ENCODE results near the gene KCNS1. TPM values are rescaled to one million over a fixed set of nuclear protein-coding genes. Genes with fewer than 3 reads are reported as not detected.

The KCNS1 gene
- polyA plus RNA-seq, 2 of the 4 experiments (the other 2 are of a cell fraction), result not detected

DNA sequence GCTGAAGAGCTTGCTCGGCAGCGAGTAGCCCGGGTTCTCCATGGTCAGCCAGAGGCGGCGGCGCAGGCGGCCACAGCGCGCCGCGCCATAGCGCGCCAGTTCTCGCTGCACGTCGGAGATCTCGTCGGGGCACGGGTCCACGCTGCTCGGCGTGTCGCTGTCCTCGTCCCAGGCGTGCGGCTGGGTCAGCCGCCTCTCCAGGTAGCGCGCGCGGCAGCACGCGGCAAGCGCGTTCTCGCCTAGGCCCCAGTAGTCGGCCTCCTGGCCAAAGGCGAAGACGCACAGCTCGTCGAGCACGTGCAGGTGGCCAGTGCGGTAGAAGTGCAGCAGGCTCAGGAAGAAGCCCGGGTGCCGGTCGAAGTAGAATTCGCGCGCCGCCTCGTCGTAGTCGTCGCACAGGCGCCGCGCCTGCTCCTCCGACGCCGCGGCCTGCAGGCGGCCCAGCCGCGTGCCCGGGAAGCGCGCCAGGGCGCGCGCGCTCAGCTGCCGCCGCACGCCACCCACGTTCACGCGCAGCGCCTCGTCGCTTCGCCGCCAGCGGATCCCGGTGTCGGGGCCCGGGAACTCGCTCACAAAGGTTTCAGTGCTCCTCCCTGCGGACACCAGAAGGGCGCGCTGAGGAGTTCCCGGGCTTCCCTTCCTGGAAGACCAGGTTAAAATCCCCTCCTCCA, 2.7 kb downstream of the KCNS1 start:
- FAIRE-seq (no peak), ATAC-seq (no peak), DNase-seq (ENCODE audit: low read depth in 1 of 2, low spot score in 1 of 2) (no peak)
- ChIA-PET POLR2A (no interaction called here), CTCF (interaction anchor here (5.2 to 8.8 kb wide), 5 partner anchors 12 to 195 kb away, joined by 30 to 197 read pairs (median 103); partner anchors contain the start of gene WFDC5)
- Histone ChIP-seq H3K4me1 (no peaks in the 10 kb centered on the region), H3K27ac (no peak overlapping the region), H3K4me2 (no peak overlapping the region), H3K9me3 (no peaks in the 10 kb centered on the region), H3K4me3 (no peak overlapping the region)
- no peak for TF ChIP-seq HDAC2 (IDR thresholded peaks at IDR 0.05)
- no peak for TF ChIP-seq RCOR1 (IDR thresholded peaks at IDR 0.05; ENCODE audit: low read depth, low read length)
- TF ChIP-seq ZFP36 (IDR thresholded peaks at IDR 0.05; ENCODE audit: borderline replicate concordance, partially characterized antibody), result no peak
- no peak for TF ChIP-seq GATA3 (IDR thresholded peaks at IDR 0.05; ENCODE audit: borderline replicate concordance)
- TF ChIP-seq HOXB13 (CRISPR knock-in tag; IDR thresholded peaks at IDR 0.05; ENCODE audit: low read depth), result no peak
- TF ChIP-seq POLR2A (IDR thresholded peaks at IDR 0.05; ENCODE audit: low read length), result no peak
- 95% methylated on average over 91 of the region's 91 CpGs for WGBS (ENCODE audit: missing lambda C conversion rate)

DNA sequence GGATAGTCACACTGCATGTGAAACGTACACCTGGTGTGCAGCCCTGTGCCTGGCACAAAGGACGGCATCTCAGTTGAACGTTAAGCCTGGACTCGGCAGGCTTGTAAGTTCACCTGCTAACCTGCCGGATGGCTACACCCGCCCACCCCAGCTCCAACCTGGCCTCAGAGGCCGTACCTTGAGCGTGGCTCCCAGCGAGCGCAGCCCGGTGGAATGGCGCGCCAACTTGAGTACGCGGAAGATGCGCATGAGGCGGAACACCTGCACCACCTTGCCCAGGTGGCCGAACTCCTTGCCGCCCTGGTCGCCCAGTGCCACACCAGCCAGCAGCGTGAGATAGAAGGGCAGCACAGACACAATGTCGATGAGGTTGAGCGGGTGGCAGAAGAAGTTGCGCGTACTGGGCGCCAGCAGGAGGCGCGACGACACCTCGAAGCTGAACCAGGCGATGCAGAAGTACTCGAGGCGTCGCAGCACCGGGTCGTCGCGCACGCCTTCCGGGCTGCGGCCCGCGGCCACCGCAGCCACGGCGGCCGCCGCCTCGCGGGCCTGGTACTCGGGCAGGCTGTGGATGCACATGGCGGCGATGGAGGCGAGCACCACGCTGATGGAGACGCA, 3.3 kb downstream of the KCNS1 start:
- no peak for TF ChIP-seq ESRRA (IDR thresholded peaks at IDR 0.05; ENCODE audit: borderline replicate concordance, low read length)
- TF ChIP-seq RAD21 (conservative IDR thresholded peaks at IDR 0.05 in 1 of 2, IDR thresholded peaks at IDR 0.05 in 1 of 2), result peak in 1 of 2 experiments; percentile 4; a peak in 1 of 5 replicates
- no peak for TF ChIP-seq NPAS2 (CRISPR knock-in tag; IDR thresholded peaks at IDR 0.05; ENCODE audit: borderline replicate concordance)
- POLR2A ChIA-PET, result interaction anchor here (0.5 kb wide), 1 partner anchor 74 kb away, joined by 3 read pairs; no protein-coding TSS in a partner anchor
- no peak for FAIRE-seq

DNA sequence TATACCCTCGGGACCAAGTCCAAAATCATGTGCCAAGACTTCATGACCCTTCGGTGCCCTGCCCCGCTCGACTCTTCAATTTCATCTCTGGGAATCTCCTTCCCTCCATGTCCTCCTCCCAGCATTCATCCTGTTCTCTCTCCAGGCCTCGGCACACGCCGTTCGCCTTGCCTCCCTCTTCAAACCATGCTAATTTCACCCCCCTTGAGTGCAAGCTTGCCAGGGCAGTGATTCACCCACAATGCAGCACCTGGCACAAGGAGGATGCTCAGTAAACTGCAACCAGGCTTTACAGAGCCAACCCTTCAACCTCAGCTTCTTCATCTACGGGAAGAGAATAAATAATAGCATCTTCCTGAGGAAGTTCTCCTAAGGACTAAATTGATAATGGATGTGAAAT, 4.1 kb downstream of the KCNS1 start:
- ChIA-PET CTCF (interaction anchor here (0.8 to 8.8 kb wide), 30 partner anchors 10 to 674 kb away, joined by 3 to 197 read pairs (median 10); partner anchors contain the start of genes SLPI and WFDC5), POLR2A (interaction anchor here (1.8 kb wide), 1 partner anchor 53 kb away, joined by 5 read pairs; no protein-coding TSS in a partner anchor)
- ATAC-seq, result no peak
- Histone ChIP-seq H3K27ac (no peak overlapping the region), H3K4me3 (no peak overlapping the region), H3K9me3 (no peaks in the 10 kb centered on the region), H3K4me2 (no peak overlapping the region), H3K4me1 (no peaks in the 10 kb centered on the region)
- DNase-seq (ENCODE audit: low read depth in 1 of 2, low spot score in 1 of 2), result no peak
- TF ChIP-seq, protein P1, sequence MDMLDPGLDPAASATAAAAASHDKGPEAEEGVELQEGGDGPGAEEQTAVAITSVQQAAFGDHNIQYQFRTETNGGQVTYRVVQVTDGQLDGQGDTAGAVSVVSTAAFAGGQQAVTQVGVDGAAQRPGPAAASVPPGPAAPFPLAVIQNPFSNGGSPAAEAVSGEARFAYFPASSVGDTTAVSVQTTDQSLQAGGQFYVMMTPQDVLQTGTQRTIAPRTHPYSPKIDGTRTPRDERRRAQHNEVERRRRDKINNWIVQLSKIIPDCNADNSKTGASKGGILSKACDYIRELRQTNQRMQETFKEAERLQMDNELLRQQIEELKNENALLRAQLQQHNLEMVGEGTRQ (IDR thresholded peaks at IDR 0.05), result no peak
- TF ChIP-seq FOXS1 (CRISPR knock-in tag; IDR thresholded peaks at IDR 0.05) (no peak), RCOR1 (IDR thresholded peaks at IDR 0.05; ENCODE audit: low read depth, low read length) (no peak)
- no peak for FAIRE-seq
- WGBS (ENCODE audit: missing lambda C conversion rate), result 53% methylated on average over 9 of the region's 9 CpGs

More for the DNA sequence above, 3.3 kb downstream of the KCNS1 start:
- DNase-seq (ENCODE audit: low read depth in 1 of 2, low spot score in 1 of 2) (peak in 1 of 2 experiments; percentile 32), ATAC-seq (peak in 1 of 2 experiments; percentile 14; a peak in 1 of 6 replicates)
- Histone ChIP-seq H3K9me3 (no peaks in the 10 kb centered on the region), H3K27ac (no peak overlapping the region), H3K4me3 (no peak overlapping the region), H3K4me1 (no peaks in the 10 kb centered on the region), H3K4me2 (no peak overlapping the region)
- CTCF ChIA-PET, result interaction anchor here (0.6 to 8.8 kb wide), 17 partner anchors 11 to 890 kb away, joined by 3 to 197 read pairs (median 20); partner anchors contain the start of genes SLPI and WFDC5
- WGBS (ENCODE audit: missing lambda C conversion rate), result 70% methylated on average over 46 of the region's 56 CpGs

DNA sequence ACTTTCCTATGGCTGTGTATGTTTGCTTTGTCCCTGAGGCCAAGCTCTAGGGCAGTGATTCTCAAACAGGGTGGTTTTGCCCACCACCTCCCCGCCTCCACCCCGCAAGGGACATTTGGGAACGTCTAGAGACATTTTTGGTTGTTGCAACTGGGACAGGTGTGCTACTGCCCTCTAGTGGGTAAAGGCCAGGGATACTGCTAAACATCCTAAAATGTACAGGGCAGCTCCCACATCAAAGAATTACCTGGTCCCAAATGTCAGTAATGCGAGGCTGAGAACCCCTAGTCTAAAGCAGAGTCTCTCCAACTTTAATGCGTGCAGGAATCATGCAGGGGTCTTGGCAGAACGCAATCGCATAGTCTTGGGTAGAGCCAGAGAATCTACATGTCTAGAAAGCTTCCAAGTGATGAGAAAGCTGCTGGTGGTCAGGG, 5.1 kb downstream of the KCNS1 start:
- H3K4me2 ChIP-seq, result no peak overlapping the region
- TF ChIP-seq ZFP36 (IDR thresholded peaks at IDR 0.05; ENCODE audit: borderline replicate concordance, partially characterized antibody) (no peak), BHLHE40 (IDR thresholded peaks at IDR 0.05; ENCODE audit: low read depth, low read length) (no peak), HOXA7 (CRISPR knock-in tag; IDR thresholded peaks at IDR 0.05) (no peak), SMC3 (IDR thresholded peaks at IDR 0.05) (peak; percentile 82), RAD21 (conservative IDR thresholded peaks at IDR 0.05 in 1 of 2, IDR thresholded peaks at IDR 0.05 in 1 of 2) (peak; percentile 74 to 83), ESRRA (IDR thresholded peaks at IDR 0.05; ENCODE audit: borderline replicate concordance, low read length) (no peak)
- TF ChIP-seq, protein P2, sequence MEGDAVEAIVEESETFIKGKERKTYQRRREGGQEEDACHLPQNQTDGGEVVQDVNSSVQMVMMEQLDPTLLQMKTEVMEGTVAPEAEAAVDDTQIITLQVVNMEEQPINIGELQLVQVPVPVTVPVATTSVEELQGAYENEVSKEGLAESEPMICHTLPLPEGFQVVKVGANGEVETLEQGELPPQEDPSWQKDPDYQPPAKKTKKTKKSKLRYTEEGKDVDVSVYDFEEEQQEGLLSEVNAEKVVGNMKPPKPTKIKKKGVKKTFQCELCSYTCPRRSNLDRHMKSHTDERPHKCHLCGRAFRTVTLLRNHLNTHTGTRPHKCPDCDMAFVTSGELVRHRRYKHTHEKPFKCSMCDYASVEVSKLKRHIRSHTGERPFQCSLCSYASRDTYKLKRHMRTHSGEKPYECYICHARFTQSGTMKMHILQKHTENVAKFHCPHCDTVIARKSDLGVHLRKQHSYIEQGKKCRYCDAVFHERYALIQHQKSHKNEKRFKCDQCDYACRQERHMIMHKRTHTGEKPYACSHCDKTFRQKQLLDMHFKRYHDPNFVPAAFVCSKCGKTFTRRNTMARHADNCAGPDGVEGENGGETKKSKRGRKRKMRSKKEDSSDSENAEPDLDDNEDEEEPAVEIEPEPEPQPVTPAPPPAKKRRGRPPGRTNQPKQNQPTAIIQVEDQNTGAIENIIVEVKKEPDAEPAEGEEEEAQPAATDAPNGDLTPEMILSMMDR (IDR thresholded peaks at IDR 0.05), result peak; percentile 90
- TF ChIP-seq, protein P3, sequence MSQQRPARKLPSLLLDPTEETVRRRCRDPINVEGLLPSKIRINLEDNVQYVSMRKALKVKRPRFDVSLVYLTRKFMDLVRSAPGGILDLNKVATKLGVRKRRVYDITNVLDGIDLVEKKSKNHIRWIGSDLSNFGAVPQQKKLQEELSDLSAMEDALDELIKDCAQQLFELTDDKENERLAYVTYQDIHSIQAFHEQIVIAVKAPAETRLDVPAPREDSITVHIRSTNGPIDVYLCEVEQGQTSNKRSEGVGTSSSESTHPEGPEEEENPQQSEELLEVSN (IDR thresholded peaks at IDR 0.05; ENCODE audit: borderline replicate concordance, low read depth), result no peak
- TF ChIP-seq, protein P4, sequence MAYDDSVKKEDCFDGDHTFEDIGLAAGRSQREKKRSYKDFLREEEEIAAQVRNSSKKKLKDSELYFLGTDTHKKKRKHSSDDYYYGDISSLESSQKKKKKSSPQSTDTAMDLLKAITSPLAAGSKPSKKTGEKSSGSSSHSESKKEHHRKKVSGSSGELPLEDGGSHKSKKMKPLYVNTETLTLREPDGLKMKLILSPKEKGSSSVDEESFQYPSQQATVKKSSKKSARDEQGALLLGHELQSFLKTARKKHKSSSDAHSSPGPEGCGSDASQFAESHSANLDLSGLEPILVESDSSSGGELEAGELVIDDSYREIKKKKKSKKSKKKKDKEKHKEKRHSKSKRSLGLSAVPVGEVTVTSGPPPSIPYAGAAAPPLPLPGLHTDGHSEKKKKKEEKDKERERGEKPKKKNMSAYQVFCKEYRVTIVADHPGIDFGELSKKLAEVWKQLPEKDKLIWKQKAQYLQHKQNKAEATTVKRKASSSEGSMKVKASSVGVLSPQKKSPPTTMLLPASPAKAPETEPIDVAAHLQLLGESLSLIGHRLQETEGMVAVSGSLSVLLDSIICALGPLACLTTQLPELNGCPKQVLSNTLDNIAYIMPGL (CRISPR knock-in tag; IDR thresholded peaks at IDR 0.05; ENCODE audit: borderline replicate concordance), result no peak

More for the DNA sequence above, 5.1 kb downstream of the KCNS1 start:
- WGBS (ENCODE audit: missing lambda C conversion rate), result 0% methylated on average over 4 of the region's 7 CpGs
- Histone ChIP-seq H3K27ac (no peak overlapping the region), H3K4me3 (no peak overlapping the region), H3K9me3 (no peaks in the 10 kb centered on the region), H3K4me1 (no peaks in the 10 kb centered on the region)
- ATAC-seq (peak; percentile 58 to 81; a peak in 5 of 6 replicates), FAIRE-seq (no peak), DNase-seq (ENCODE audit: low read depth in 1 of 2, low spot score in 1 of 2) (peak; percentile 55 to 61)
- POLR2A ChIA-PET, result interaction anchor here (0.7 to 1.8 kb wide), 2 partner anchors 52 to 198 kb away, joined by 3 to 5 read pairs; no protein-coding TSS in a partner anchor
- CTCF ChIA-PET, result interaction anchor here (0.8 to 8.8 kb wide), 49 partner anchors 9 to 919 kb away, joined by 3 to 197 read pairs (median 5); partner anchors contain the start of genes SEMG1, SLPI and WFDC5

All from A549 (cell line).